ENCODE measurements around the gene AKR1B1. TPM values are rescaled to one million over a fixed set of nuclear protein-coding genes. Genes with fewer than 3 reads are reported as not detected.

Gene AKR1B1
- total RNA-seq, 2 experiments from 2014 or later, result 75.7 to 167 TPM

GRCh38 chr7:134415700-134416099 is 43.2 kb downstream of the AKR1B1 start:
- no peak overlapping the region for H3K4me2 ChIP-seq (ENCODE audit: low read length)
- ChIA-PET CTCF (ENCODE audit: unreplicated experiment) (no interaction called here), POLR2A (no interaction called here)
- no peak overlapping the region for H2AFZ ChIP-seq (ENCODE audit: low read length)
- H3K79me2 ChIP-seq (ENCODE audit: insufficient read depth, low read depth, low read length), result no peaks in the 10 kb centered on the region
- H3K4me3 ChIP-seq (ENCODE audit: low read depth, low read length, poor library complexity, severe bottlenecking), result no peak overlapping the region
- no TSS peak for BruUV-seq (replicated peaks)
- no peaks in the 10 kb centered on the region for H3K9me3 ChIP-seq (ENCODE audit: low read length)
- TF ChIP-seq EZH2phosphoT487 (IDR thresholded peaks at IDR 0.05; ENCODE audit: borderline replicate concordance, low read depth, low read length), result no peak
- TF ChIP-seq, protein P1, sequence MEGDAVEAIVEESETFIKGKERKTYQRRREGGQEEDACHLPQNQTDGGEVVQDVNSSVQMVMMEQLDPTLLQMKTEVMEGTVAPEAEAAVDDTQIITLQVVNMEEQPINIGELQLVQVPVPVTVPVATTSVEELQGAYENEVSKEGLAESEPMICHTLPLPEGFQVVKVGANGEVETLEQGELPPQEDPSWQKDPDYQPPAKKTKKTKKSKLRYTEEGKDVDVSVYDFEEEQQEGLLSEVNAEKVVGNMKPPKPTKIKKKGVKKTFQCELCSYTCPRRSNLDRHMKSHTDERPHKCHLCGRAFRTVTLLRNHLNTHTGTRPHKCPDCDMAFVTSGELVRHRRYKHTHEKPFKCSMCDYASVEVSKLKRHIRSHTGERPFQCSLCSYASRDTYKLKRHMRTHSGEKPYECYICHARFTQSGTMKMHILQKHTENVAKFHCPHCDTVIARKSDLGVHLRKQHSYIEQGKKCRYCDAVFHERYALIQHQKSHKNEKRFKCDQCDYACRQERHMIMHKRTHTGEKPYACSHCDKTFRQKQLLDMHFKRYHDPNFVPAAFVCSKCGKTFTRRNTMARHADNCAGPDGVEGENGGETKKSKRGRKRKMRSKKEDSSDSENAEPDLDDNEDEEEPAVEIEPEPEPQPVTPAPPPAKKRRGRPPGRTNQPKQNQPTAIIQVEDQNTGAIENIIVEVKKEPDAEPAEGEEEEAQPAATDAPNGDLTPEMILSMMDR (conservative IDR thresholded peaks at IDR 0.05; ENCODE audit: low read length), result no peak
- no peaks in the 10 kb centered on the region for H4K20me1 ChIP-seq (ENCODE audit: insufficient read depth, low read length)
- no peaks in the 10 kb centered on the region for H3K4me1 ChIP-seq (ENCODE audit: insufficient read depth, low read length, poor library complexity, severe bottlenecking)
- no peaks in the 10 kb centered on the region for H3K36me3 ChIP-seq (ENCODE audit: insufficient read depth, low read length)
- no peak overlapping the region for H3K27ac ChIP-seq (ENCODE audit: low read depth, low read length, poor library complexity, severe bottlenecking)
- no peaks in the 10 kb centered on the region for H3K9me2 ChIP-seq (ENCODE audit: insufficient read depth, low read length)
- no peak for DNase-seq (ENCODE audit: low spot score)
- intact Hi-C loops (cut with micrococcal nuclease; ENCODE audit: unreplicated experiment), result no loop called here

DNA sequence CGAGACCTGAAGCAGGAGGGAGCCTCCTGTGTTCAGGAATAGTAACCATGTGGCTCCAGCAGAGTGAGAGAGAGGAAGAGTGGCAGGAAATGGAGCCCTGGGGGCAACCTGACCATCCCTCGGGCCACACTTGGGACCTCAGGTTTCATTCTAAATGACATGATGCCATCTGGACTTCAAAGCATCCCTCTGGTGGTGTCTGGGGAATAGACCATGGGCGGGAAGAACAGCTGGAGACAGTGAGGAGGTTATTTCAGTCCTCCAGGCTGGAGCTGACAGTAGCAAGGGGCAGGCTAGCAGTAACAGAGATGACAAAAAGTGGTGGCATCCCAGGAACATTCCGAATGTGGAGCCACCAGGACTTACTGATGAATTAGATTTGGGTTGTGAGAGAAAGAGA is 44.8 kb downstream of the AKR1B1 start:
- H4K20me1 ChIP-seq (ENCODE audit: insufficient read depth, low read length), result no peaks in the 10 kb centered on the region
- no peaks in the 10 kb centered on the region for H3K9me3 ChIP-seq (ENCODE audit: low read length)
- no peak overlapping the region for H3K4me2 ChIP-seq (ENCODE audit: low read length)
- DNase-seq (ENCODE audit: low spot score), result no peak
- no peak overlapping the region for H2AFZ ChIP-seq (ENCODE audit: low read length)
- H3K79me2 ChIP-seq (ENCODE audit: insufficient read depth, low read depth, low read length), result no peaks in the 10 kb centered on the region
- no peak overlapping the region for H3K27ac ChIP-seq (ENCODE audit: low read depth, low read length, poor library complexity, severe bottlenecking)
- TF ChIP-seq, protein P1 (conservative IDR thresholded peaks at IDR 0.05; ENCODE audit: low read length), result no peak
- CTCF ChIA-PET (ENCODE audit: unreplicated experiment), result no interaction called here
- no peaks in the 10 kb centered on the region for H3K36me3 ChIP-seq (ENCODE audit: insufficient read depth, low read length)
- no peak overlapping the region for H3K4me3 ChIP-seq (ENCODE audit: low read depth, low read length, poor library complexity, severe bottlenecking)
- POLR2A ChIA-PET, result no interaction called here
- H3K9me2 ChIP-seq (ENCODE audit: insufficient read depth, low read length), result no peaks in the 10 kb centered on the region
- H3K4me1 ChIP-seq (ENCODE audit: insufficient read depth, low read length, poor library complexity, severe bottlenecking), result no peaks in the 10 kb centered on the region
- intact Hi-C loops (cut with micrococcal nuclease; ENCODE audit: unreplicated experiment), result no loop called here
- no TSS peak for BruUV-seq (replicated peaks)

GRCh38 chr7:134407311-134407710 is 51.6 kb downstream of the AKR1B1 start:
- no peaks in the 10 kb centered on the region for H3K9me3 ChIP-seq (ENCODE audit: low read length)
- no peaks in the 10 kb centered on the region for H4K20me1 ChIP-seq (ENCODE audit: insufficient read depth, low read length)
- intact Hi-C loops (cut with micrococcal nuclease; ENCODE audit: unreplicated experiment), result no loop called here
- H3K36me3 ChIP-seq (ENCODE audit: insufficient read depth, low read length), result no peaks in the 10 kb centered on the region
- TF ChIP-seq, protein P1 (conservative IDR thresholded peaks at IDR 0.05; ENCODE audit: low read length), result no peak
- no peak for TF ChIP-seq EZH2phosphoT487 (IDR thresholded peaks at IDR 0.05; ENCODE audit: borderline replicate concordance, low read depth, low read length)
- no peaks in the 10 kb centered on the region for H3K79me2 ChIP-seq (ENCODE audit: insufficient read depth, low read depth, low read length)
- no TSS peak for BruUV-seq (replicated peaks)
- H2AFZ ChIP-seq (ENCODE audit: low read length), result no peak overlapping the region
- no peak for DNase-seq (ENCODE audit: low spot score)
- H3K9me2 ChIP-seq (ENCODE audit: insufficient read depth, low read length), result no peaks in the 10 kb centered on the region
- no peak overlapping the region for H3K4me3 ChIP-seq (ENCODE audit: low read depth, low read length, poor library complexity, severe bottlenecking)
- no peak overlapping the region for H3K4me2 ChIP-seq (ENCODE audit: low read length)
- POLR2A ChIA-PET, result no interaction called here
- H3K4me1 ChIP-seq (ENCODE audit: insufficient read depth, low read length, poor library complexity, severe bottlenecking), result no peaks in the 10 kb centered on the region
- H3K27ac ChIP-seq (ENCODE audit: low read depth, low read length, poor library complexity, severe bottlenecking), result no peak overlapping the region
- CTCF ChIA-PET (ENCODE audit: unreplicated experiment), result no interaction called here

All from OCI-LY7 (cell line).